Measurements from ENCODE around the gene ARV1.
A peak's percentile ranks its signal among the peaks of the same experiment; 100 is the strongest.
"Not testable (repeated sequence)": the region's sequence is repeated elsewhere in the genome, so short reads cannot be mapped to it uniquely, and the experiment has no call there.

ARV1 gene

DNA sequence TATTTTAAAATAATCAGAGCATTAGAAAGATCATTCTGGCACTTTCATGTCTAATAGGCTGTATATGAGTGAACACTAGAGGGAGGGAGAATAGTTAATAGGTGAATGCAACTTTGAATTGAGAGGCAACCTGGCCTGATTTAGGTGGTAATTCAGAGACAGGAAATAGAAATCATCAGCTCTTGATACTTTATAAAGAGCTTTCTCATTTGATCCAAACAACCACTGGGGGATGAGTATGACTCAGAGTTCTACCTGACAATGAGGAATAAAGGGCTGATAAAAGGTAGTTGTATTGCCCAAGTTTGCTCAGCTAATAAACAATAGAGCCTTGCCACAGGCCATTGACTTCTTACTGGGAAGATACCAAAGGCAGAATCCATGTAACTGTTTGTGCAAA, 66.4 kb downstream of the ARV1 start:
- DNase-seq, result peak; percentile 53

- DNase-seq, result not testable (repeated sequence)
Measured at GRCh38 chr1:231045921-231046729, 67.2 kb downstream of the ARV1 start.

DNA sequence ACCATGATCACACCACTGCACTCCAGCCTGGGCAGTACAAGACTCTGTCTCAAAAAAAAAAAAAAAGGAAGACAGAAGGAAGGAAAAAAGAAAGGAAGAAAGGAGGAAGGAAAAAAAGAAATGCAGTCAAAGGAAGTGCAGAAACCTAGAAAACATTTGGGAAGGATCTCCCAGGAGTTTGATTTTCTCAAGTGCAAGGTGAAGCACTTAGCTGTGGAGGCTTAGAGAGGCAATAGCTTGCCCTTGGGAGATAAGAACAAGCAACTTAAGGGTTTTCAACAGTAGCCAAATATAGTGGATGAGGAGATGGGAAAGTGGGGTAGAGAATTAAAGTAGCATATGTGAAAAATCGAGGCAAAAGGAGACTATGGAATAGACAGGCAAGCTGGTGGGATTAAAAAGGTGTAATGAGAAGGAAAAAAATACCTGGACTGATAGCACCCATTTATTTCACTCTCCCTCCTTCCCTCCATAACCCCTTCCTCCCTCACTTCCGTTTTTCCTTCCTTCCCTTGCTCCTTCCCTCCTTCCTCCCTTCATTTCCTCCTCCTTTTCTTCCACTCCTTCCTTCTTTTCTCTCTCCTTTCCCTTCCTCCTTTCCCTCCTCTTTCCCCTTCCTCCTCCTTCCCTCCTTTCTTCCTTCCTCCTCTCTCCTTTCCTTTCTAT, 68.0 kb downstream of the ARV1 start:
- no peak for DNase-seq

DNA sequence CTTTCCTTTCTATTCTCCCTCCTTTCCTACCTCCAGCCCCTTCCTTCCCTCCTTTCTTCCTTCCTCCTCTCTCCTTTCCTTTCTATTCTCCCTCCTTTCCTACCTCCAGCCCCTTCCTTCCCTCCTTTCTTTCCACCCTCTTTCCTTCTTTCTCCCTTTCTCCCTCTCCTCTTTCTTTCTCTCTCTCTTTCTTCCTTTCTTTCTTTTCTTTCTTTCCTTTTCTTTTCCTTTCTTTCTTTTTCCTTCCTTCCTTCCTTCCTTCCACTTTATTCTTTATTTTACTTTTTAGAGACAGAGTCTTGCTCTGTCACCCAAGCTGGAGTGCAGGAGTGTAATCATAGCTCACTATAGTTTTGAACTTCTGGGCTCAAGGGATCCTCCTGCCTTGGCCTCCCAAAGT, 68.6 kb downstream of the ARV1 start:
- DNase-seq, result not testable (repeated sequence)

GRCh38 chr1:231048419-231048818, 69.5 kb downstream of the ARV1 start:
- not testable (repeated sequence) for DNase-seq

DNA sequence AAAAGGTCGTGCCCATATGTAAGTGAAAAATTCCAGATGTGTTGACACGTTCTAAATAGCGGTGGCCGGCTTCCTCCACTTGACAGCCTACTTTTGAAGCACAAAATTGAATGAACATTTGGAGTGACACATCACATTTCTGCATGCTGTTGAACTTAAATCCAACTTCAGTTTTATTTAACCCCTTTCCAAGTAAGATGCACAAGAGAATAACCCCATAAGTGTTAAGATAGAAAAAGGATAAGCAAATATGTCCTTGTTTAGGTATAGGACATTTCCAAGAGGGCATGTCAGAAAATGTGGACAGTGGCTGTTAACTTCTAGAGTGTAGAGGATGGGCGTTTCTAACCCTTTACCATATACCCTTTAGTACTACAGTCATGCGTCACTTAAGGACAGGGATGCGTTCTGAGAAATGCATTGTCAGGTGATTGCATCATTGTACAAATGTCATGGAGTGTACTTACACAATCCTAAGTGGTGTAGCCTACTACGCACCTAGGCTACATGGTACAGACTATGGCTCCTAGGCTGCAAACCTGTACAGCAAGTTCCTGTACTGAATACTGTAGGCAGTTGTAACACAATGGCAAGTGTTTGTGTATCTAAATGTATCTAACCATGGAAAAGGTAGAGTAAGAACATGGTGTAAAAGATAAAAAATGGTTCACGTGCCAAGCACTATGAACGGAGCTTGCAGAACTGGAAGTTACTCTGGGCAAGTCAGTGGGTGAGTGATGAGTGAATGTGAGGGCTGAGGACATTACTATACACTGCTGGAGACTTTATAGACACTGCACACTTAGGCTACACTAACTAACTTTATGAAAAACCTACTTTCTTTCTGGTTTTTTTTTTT, 70.5 kb downstream of the ARV1 start:
- DNase-seq, result no peak

All from NCI-H146 (cell line).